Brain pericyte (primary cell): ENCODE results near the gene P2RX4.
A peak's percentile ranks its signal among the peaks of the same experiment; 100 is the strongest.
"Not testable (repeated sequence)": the region's sequence is repeated elsewhere in the genome, so short reads cannot be mapped to it uniquely, and the experiment has no call there.

Source experiments
- DNase-seq: peaks from one replicate; pipeline ENCODE4 v3.0.0-alpha.2; 2012; ENCODE audit warnings: low read depth, low spot score

The P2RX4 gene

GRCh38 chr12:121222847-121223246 lies 12.9 kb downstream of the P2RX4 start:
- DNase-seq: no peak

GRCh38 chr12:121223292-121224285 lies 13.7 kb downstream of the P2RX4 start:
- DNase-seq: no peak

GRCh38 chr12:121224591-121224990 lies 14.7 kb downstream of the P2RX4 start:
- no peak for DNase-seq

- DNase-seq: no peak
These were observed 16.5 kb downstream of the P2RX4 start for GRCh38 chr12:121226399-121226798.

- not testable (repeated sequence) for DNase-seq
These were observed 16.9 kb downstream of the P2RX4 start for GRCh38 chr12:121226871-121227270.

- DNase-seq: no peak
These were observed 17.4 kb downstream of the P2RX4 start for GRCh38 chr12:121227294-121227693.

- DNase-seq: no peak
These were observed 19.2 kb downstream of the P2RX4 start for GRCh38 chr12:121228919-121229665.

- not testable (repeated sequence) for DNase-seq
These were observed 20.1 kb downstream of the P2RX4 start for GRCh38 chr12:121229826-121230537.

- no peak for DNase-seq
These were observed 20.6 kb downstream of the P2RX4 start for GRCh38 chr12:121230538-121230907.

- no peak for DNase-seq
These were observed 22.2 kb downstream of the P2RX4 start for GRCh38 chr12:121232163-121232562.

- DNase-seq: no peak
These were observed 23.2 kb downstream of the P2RX4 start for GRCh38 chr12:121232977-121233627.

GRCh38 chr12:121233628-121234020 lies 23.7 kb downstream of the P2RX4 start:
- DNase-seq: no peak

- DNase-seq: no peak
These were observed 26.8 kb downstream of the P2RX4 start for GRCh38 chr12:121236776-121237175.

- no peak for DNase-seq
These were observed 27.5 kb downstream of the P2RX4 start for GRCh38 chr12:121237415-121237814.

- DNase-seq: no peak
These were observed 28.2 kb downstream of the P2RX4 start for GRCh38 chr12:121238086-121238485.

- DNase-seq: peak; percentile 44
These were observed 28.8 kb downstream of the P2RX4 start for GRCh38 chr12:121238604-121239350.

GRCh38 chr12:121239351-121240061 lies 29.6 kb downstream of the P2RX4 start:
- DNase-seq: no peak

GRCh38 chr12:121240062-121240420 lies 30.1 kb downstream of the P2RX4 start:
- DNase-seq: no peak

- DNase-seq: no peak
These were observed 30.7 kb downstream of the P2RX4 start for GRCh38 chr12:121240484-121241101.
